ENCODE measurements around the gene AGRN.

AGRN gene

GRCh38 chr1:997713-997992 lies 22.3 kb upstream of the AGRN start:
- H3K9me3 ChIP-seq (ENCODE audit: low read length): no peaks in the 10 kb centered on the region
- peaks cover 0 to 21% of the 10 kb centered on the region in 2 donors for H3K27me3 ChIP-seq (ENCODE audit: control insufficient read depth in 1 of 2, insufficient read depth in 2 of 2, low read length in 2 of 2)
- no peak overlapping the region for H3K27ac ChIP-seq (ENCODE audit: low read depth, low read length)
- no peak overlapping the region for H3K4me3 ChIP-seq (ENCODE audit: low read depth in 1 of 2, low read length in 2 of 2)
- no peaks in the 10 kb centered on the region for H3K36me3 ChIP-seq (ENCODE audit: insufficient read depth, low read length)
- no peak overlapping the region for H3K9ac ChIP-seq (ENCODE audit: low read length)
- H3K4me1 ChIP-seq (ENCODE audit: insufficient read depth, low read length): no peaks in the 10 kb centered on the region

GRCh38 chr1:997993-998744 lies 21.8 kb upstream of the AGRN start:
- Histone ChIP-seq H3K9ac (ENCODE audit: low read length) (no peak overlapping the region), H3K36me3 (ENCODE audit: insufficient read depth, low read length) (no peaks in the 10 kb centered on the region), H3K4me3 (ENCODE audit: low read depth in 1 of 2, low read length in 2 of 2) (no peak overlapping the region), H3K4me1 (ENCODE audit: insufficient read depth, low read length) (no peaks in the 10 kb centered on the region), H3K27me3 (ENCODE audit: control insufficient read depth in 1 of 2, insufficient read depth in 2 of 2, low read length in 2 of 2) (peaks cover 0 to 21% of the 10 kb centered on the region in 2 donors), H3K9me3 (ENCODE audit: low read length) (no peaks in the 10 kb centered on the region), H3K27ac (ENCODE audit: low read depth, low read length) (no peak overlapping the region)

GRCh38 chr1:998745-998994 lies 21.2 kb upstream of the AGRN start:
- Histone ChIP-seq H3K9me3 (ENCODE audit: low read length) (no peaks in the 10 kb centered on the region), H3K27me3 (ENCODE audit: control insufficient read depth in 1 of 2, insufficient read depth in 2 of 2, low read length in 2 of 2) (peaks cover 0 to 21% of the 10 kb centered on the region in 2 donors), H3K36me3 (ENCODE audit: insufficient read depth, low read length) (no peaks in the 10 kb centered on the region), H3K4me3 (ENCODE audit: low read depth in 1 of 2, low read length in 2 of 2) (peak overlapping the region; percentile 53 to 64), H3K4me1 (ENCODE audit: insufficient read depth, low read length) (no peaks in the 10 kb centered on the region), H3K9ac (ENCODE audit: low read length) (no peak overlapping the region), H3K27ac (ENCODE audit: low read depth, low read length) (peak overlapping the region; percentile 72)

- no peaks in the 10 kb centered on the region for H3K4me1 ChIP-seq (ENCODE audit: insufficient read depth, low read length)
- no peaks in the 10 kb centered on the region for H3K36me3 ChIP-seq (ENCODE audit: insufficient read depth, low read length)
- H3K27ac ChIP-seq (ENCODE audit: low read depth, low read length): peak overlapping the region; percentile 96
- peaks cover 0 to 21% of the 10 kb centered on the region in 2 donors for H3K27me3 ChIP-seq (ENCODE audit: control insufficient read depth in 1 of 2, insufficient read depth in 2 of 2, low read length in 2 of 2)
- H3K9ac ChIP-seq (ENCODE audit: low read length): no peak overlapping the region
- peak overlapping the region; percentile 53 to 64 for H3K4me3 ChIP-seq (ENCODE audit: low read depth in 1 of 2, low read length in 2 of 2)
- no peaks in the 10 kb centered on the region for H3K9me3 ChIP-seq (ENCODE audit: low read length)
These were observed 20.8 kb upstream of the AGRN start for GRCh38 chr1:998995-999724.

GRCh38 chr1:999725-1000356 lies 20.1 kb upstream of the AGRN start, which contains the start of gene HES4:
HES4 (minus strand) TSS chr1:1000097; CDS start chr1:999973, 124 bp downstream.
- Histone ChIP-seq H3K9ac (ENCODE audit: low read length) (peak within 1 kb of the TSS; percentile 53), H3K27ac (ENCODE audit: low read depth, low read length) (peak within 1 kb of the TSS; percentile 96), H3K36me3 (ENCODE audit: insufficient read depth, low read length) (no peaks in the 10 kb centered on the region), H3K4me1 (ENCODE audit: insufficient read depth, low read length) (peaks cover 2% of the 10 kb centered on the region), H3K27me3 (ENCODE audit: control insufficient read depth in 1 of 2, insufficient read depth in 2 of 2, low read length in 2 of 2) (peaks cover 0 to 21% of the 10 kb centered on the region in 2 donors), H3K4me3 (ENCODE audit: low read depth in 1 of 2, low read length in 2 of 2) (peak within 1 kb of the TSS; percentile 53 to 65), H3K9me3 (ENCODE audit: low read length) (no peaks in the 10 kb centered on the region)

GRCh38 chr1:1000357-1001056 lies 19.4 kb upstream of the AGRN start:
- Histone ChIP-seq H3K4me1 (ENCODE audit: insufficient read depth, low read length) (peaks cover 9% of the 10 kb centered on the region), H3K36me3 (ENCODE audit: insufficient read depth, low read length) (no peaks in the 10 kb centered on the region), H3K9me3 (ENCODE audit: low read length) (no peaks in the 10 kb centered on the region), H3K27ac (ENCODE audit: low read depth, low read length) (peak overlapping the region; percentile 96), H3K27me3 (ENCODE audit: control insufficient read depth in 1 of 2, insufficient read depth in 2 of 2, low read length in 2 of 2) (peaks cover 0 to 27% of the 10 kb centered on the region in 2 donors), H3K9ac (ENCODE audit: low read length) (peak overlapping the region; percentile 53), H3K4me3 (ENCODE audit: low read depth in 1 of 2, low read length in 2 of 2) (peak overlapping the region; percentile 53 to 65)

- H3K4me1 ChIP-seq (ENCODE audit: insufficient read depth, low read length): peaks cover 11% of the 10 kb centered on the region
- H3K9ac ChIP-seq (ENCODE audit: low read length): peak overlapping the region; percentile 53
- peaks cover 0 to 30% of the 10 kb centered on the region in 2 donors for H3K27me3 ChIP-seq (ENCODE audit: control insufficient read depth in 1 of 2, insufficient read depth in 2 of 2, low read length in 2 of 2)
- H3K36me3 ChIP-seq (ENCODE audit: insufficient read depth, low read length): no peaks in the 10 kb centered on the region
- H3K27ac ChIP-seq (ENCODE audit: low read depth, low read length): peak overlapping the region; percentile 96
- H3K4me3 ChIP-seq (ENCODE audit: low read depth in 1 of 2, low read length in 2 of 2): peak overlapping the region; percentile 53 to 65
- no peaks in the 10 kb centered on the region for H3K9me3 ChIP-seq (ENCODE audit: low read length)
These were observed 18.7 kb upstream of the AGRN start for GRCh38 chr1:1001057-1001783.

- peaks cover 0 to 20% of the 10 kb centered on the region in 2 donors for H3K27me3 ChIP-seq (ENCODE audit: control insufficient read depth in 1 of 2, insufficient read depth in 2 of 2, low read length in 2 of 2)
- H3K9me3 ChIP-seq (ENCODE audit: low read length): no peaks in the 10 kb centered on the region
- H3K36me3 ChIP-seq (ENCODE audit: insufficient read depth, low read length): no peaks in the 10 kb centered on the region
- peaks cover 11% of the 10 kb centered on the region for H3K4me1 ChIP-seq (ENCODE audit: insufficient read depth, low read length)
- H3K4me3 ChIP-seq (ENCODE audit: low read depth in 1 of 2, low read length in 2 of 2): no peak overlapping the region
- no peak overlapping the region for H3K27ac ChIP-seq (ENCODE audit: low read depth, low read length)
- H3K9ac ChIP-seq (ENCODE audit: low read length): no peak overlapping the region
These were observed 16.1 kb upstream of the AGRN start for GRCh38 chr1:1003618-1004419.

- H3K36me3 ChIP-seq (ENCODE audit: insufficient read depth, low read length): no peaks in the 10 kb centered on the region
- no peaks in the 10 kb centered on the region for H3K9me3 ChIP-seq (ENCODE audit: low read length)
- H3K4me3 ChIP-seq (ENCODE audit: low read depth in 1 of 2, low read length in 2 of 2): no peak overlapping the region
- peaks cover 0 to 20% of the 10 kb centered on the region in 2 donors for H3K27me3 ChIP-seq (ENCODE audit: control insufficient read depth in 1 of 2, insufficient read depth in 2 of 2, low read length in 2 of 2)
- H3K4me1 ChIP-seq (ENCODE audit: insufficient read depth, low read length): peaks cover 11% of the 10 kb centered on the region
- no peak overlapping the region for H3K27ac ChIP-seq (ENCODE audit: low read depth, low read length)
- no peak overlapping the region for H3K9ac ChIP-seq (ENCODE audit: low read length)
These were observed 15.5 kb upstream of the AGRN start for GRCh38 chr1:1004420-1004779.

GRCh38 chr1:1004780-1005697 lies 14.9 kb upstream of the AGRN start:
- Histone ChIP-seq H3K36me3 (ENCODE audit: insufficient read depth, low read length) (no peaks in the 10 kb centered on the region), H3K4me3 (ENCODE audit: low read depth in 1 of 2, low read length in 2 of 2) (no peak overlapping the region), H3K27ac (ENCODE audit: low read depth, low read length) (peak overlapping the region; percentile 44), H3K9ac (ENCODE audit: low read length) (no peak overlapping the region), H3K4me1 (ENCODE audit: insufficient read depth, low read length) (peaks cover 11% of the 10 kb centered on the region), H3K9me3 (ENCODE audit: low read length) (no peaks in the 10 kb centered on the region), H3K27me3 (ENCODE audit: control insufficient read depth in 1 of 2, insufficient read depth in 2 of 2, low read length in 2 of 2) (peaks cover 0 to 20% of the 10 kb centered on the region in 2 donors)

Measured in muscle layer of colon (tissue), 2 donors.